BLaER1 treated with 17β-estradiol and CSF1 and Interleukin-3, amounts not matched to agents 10 nM and 100 nM (cell line): ENCODE results near the gene PRM3.

Experiments used
- H3K27ac ChIP-seq, 11 experiments: shearing (Covaris generic); formaldehyde crosslinking; 2 replicates each; pipeline ENCODE4 v1.8.1; 2022
- H3K27me3 ChIP-seq, 11 experiments: shearing (Covaris generic); formaldehyde crosslinking; 2 replicates each; pipeline ENCODE4 v1.8.1; 2022
- H3K36me3 ChIP-seq, 11 experiments: shearing (Covaris generic); formaldehyde crosslinking; 2 replicates each; pipeline ENCODE4 v1.8.1; 2022
- H3K4me1 ChIP-seq, 10 experiments: shearing (Covaris generic); formaldehyde crosslinking; 2 replicates each; pipeline ENCODE4 v1.8.1; 2022
- H3K4me2 ChIP-seq, 11 experiments: shearing (Covaris generic); formaldehyde crosslinking; 2 replicates each; pipeline ENCODE4 v1.8.1; 2022
- H3K4me3 ChIP-seq, 10 experiments: shearing (Covaris generic); formaldehyde crosslinking; 2 replicates each; pipeline ENCODE4 v1.8.1; 2022
- H3K9ac ChIP-seq, 11 experiments: shearing (Covaris generic); formaldehyde crosslinking; 2 replicates each; pipeline ENCODE4 v1.8.1; 2022
- H3K9me3 ChIP-seq, 11 experiments: shearing (Covaris generic); formaldehyde crosslinking; replicated peaks in 1 of 11; 2 replicates each; pipeline ENCODE4 v1.8.1; 2022
- H4K20me1 ChIP-seq, 11 experiments: shearing (Covaris generic); formaldehyde crosslinking; 2 replicates each; pipeline ENCODE4 v1.8.1; 2022
- Cebpa-rat ChIP-seq, 11 experiments: shearing (Covaris generic); IDR thresholded peaks; 2 replicates each; pipeline ENCODE4 v1.8.1; 2022

PRM3 gene

DNA sequence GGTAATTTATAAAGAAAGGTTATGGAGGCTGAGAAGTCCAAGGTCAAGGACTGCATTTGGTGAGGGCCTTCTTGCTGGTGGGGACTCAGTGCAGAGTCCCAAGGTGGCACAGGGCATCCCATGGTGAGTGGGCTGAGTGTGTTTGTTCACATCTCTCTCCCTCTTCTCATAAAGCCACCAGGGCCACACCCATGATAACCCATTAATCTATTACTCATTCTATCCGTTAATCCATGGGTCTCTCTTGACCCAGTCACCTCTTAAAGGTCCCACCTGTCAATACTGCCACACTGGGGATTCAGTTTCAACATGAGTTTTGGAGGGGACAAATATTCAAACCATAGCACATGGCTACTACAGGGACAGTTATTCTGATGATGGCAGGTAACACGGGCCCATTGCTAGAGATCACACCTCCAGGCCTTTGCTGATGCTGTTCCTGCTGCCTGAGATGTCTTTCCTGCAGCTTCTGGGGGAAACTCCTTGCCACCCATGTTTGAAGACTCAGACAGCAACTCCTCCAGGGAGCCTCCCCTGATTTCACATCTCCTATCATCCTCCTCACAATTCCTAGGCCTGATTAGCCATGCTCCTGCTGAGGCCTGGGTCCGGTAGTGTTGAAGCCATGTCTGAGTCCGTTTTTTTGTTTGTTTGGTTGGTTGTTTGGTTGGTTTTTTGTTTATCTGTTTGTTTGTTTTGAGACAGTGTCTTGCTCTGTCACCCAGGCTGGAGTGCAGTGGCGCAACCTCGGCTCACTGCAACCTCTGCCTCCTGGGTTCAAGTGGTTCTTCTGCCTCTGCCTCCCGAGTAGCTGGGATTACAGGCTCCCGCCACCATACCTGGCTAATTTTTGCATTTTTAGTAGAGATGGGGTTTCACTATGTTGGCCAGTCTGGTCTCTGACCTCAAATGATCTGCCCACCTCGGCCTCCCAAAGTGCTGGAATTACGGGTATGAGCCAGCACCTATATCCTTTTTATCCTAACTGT, 33.5 kb downstream of the PRM3 start:
- H3K27me3 ChIP-seq = peaks cover 0 to 4% (median 0%) of the 10 kb centered on the region in 11 experiments; a peak in 1 of 22 replicates
- H3K4me2 ChIP-seq = peak overlapping the region; percentile 18 to 78 (median 64); a peak in 19 of 22 replicates
- peak overlapping the region in 3 of 11 experiments; percentile 12 to 51 (median 29); a peak in 1 of 22 replicates for H3K9ac ChIP-seq
- H3K4me1 ChIP-seq = peaks cover 16 to 70% (median 48%) of the 10 kb centered on the region in 10 experiments
- H4K20me1 ChIP-seq = no peaks in the 10 kb centered on the region
- no peaks in the 10 kb centered on the region for H3K9me3 ChIP-seq
- TF ChIP-seq Cebpa-rat (IDR thresholded peaks at IDR 0.05) = no peak
- no peak overlapping the region for H3K4me3 ChIP-seq
- H3K36me3 ChIP-seq = no peaks in the 10 kb centered on the region
- peak overlapping the region in 1 of 11 experiments; percentile 2; a peak in 1 of 22 replicates for H3K27ac ChIP-seq

DNA sequence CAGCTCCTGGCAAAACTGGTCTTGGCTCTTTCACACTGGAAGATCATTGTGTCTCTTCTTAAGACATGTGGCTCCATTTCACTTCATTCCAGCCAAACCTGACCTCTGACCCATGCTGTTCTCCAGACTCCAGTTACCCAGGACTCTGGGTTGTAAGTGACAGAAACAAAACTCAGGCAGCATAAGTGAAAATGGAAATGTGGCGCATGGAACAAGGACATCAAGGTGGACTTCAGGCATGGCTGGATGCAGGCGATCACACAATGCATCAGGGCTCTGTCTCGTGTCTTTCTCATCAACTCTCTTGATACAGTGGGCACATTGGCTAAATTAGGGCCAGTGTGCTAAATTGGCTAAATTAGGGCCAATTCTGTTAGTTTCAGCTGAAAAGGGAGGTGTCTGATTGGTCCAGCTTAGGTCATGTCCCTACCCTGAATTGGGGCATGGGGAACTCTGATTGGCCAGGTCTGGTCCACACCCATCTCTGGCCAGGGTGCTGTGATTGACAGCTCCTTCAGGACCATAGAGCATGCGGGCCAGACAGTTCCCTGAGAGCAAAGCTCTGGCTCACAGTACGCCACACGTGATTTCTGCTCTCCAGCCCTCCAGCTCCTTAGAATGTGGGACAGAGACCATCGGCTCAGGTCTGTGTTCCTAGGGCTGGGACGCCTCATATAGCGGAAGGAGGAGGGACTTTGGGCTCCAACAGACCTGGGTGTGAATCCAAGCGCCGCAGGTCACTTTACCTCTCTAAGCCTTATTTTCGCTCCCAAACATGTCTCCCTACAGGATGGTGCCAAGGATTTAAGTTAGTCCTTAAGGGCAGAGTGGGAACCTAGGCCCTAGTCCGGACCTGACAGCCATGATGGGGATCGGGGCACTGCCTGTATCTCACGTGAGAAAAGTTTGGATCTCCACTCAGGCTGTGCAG, 34.9 kb downstream of the PRM3 start:
- Histone ChIP-seq H3K4me2 (peak overlapping the region in 8 of 11 experiments; percentile 16 to 92 (median 40); a peak in 12 of 22 replicates), H3K36me3 (no peaks in the 10 kb centered on the region), H3K27me3 (peaks cover 0 to 4% (median 0%) of the 10 kb centered on the region in 11 experiments; a peak in 1 of 22 replicates), H4K20me1 (no peaks in the 10 kb centered on the region), H3K4me1 (peaks cover 30 to 84% (median 62%) of the 10 kb centered on the region in 10 experiments), H3K4me3 (no peak overlapping the region), H3K9me3 (no peaks in the 10 kb centered on the region), H3K27ac (no peak overlapping the region), H3K9ac (no peak overlapping the region)
- TF ChIP-seq Cebpa-rat (IDR thresholded peaks at IDR 0.05) = no peak

DNA sequence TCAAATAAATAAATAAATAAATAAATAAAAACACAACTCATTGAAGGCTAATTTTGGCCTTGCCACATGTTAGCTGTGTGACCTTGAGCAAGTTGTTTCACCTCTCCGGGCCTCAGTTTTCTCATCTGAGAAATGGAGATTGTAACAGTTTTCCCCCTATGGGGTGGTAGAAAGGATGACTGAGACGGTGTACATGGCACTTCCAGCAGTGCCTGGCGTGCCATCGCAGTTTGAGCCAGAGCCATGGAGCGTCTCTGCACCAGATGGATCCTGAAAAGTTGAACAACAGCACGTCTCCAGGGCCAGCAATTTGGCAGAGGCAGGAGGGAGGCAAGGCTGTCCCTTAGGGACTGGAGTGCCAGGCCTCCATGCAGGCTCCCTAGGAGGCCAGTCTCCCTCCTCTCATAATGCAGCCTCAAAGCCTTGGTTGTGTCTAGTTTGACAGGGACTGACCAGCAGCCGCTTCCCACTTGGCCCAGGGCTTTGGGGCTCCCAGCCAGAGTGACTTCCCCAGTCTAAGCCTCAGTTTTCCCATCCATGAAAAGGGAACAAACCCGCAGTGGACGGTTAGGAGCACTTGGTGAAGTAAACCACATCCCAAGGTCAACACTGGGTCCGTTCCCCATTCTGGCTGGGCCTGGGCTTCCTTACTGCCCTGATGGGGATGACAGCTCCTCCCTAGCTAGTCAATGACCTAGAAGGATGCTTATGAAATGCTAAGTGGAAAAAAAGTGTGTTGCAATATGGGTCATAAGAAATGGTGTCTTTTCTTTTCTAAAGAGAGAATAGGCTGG, 36.8 kb downstream of the PRM3 start:
- no peaks in the 10 kb centered on the region for H3K9me3 ChIP-seq
- TF ChIP-seq Cebpa-rat (IDR thresholded peaks at IDR 0.05) = peak in 3 of 11 experiments; percentile 29 to 44 (median 35); a peak in 2 of 22 replicates
- peaks cover 47 to 89% (median 79%) of the 10 kb centered on the region in 10 experiments for H3K4me1 ChIP-seq
- no peak overlapping the region for H3K27ac ChIP-seq
- peaks cover 0 to 7% (median 0%) of the 10 kb centered on the region in 11 experiments; a peak in 2 of 22 replicates for H3K27me3 ChIP-seq
- H3K9ac ChIP-seq = no peak overlapping the region
- H4K20me1 ChIP-seq = no peaks in the 10 kb centered on the region; a peak in 1 of 22 replicates
- H3K4me3 ChIP-seq = no peak overlapping the region
- H3K4me2 ChIP-seq = peak overlapping the region in 9 of 11 experiments; percentile 3 to 92 (median 23); a peak in 11 of 22 replicates
- no peaks in the 10 kb centered on the region for H3K36me3 ChIP-seq

DNA sequence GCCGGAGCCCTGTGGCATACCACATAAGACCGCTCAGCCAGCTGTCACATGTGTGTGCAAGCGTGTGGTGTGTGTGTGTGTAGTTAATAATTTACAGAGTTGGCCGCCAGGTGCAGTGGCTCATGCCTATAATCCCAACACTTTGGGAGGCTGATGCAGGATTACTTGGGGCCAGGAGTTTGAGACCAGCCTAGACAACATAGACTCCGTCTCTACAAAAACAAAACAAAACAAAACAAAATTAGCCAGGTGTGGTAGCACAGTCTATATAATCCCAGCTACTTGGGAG, 37.8 kb downstream of the PRM3 start:
- Histone ChIP-seq H3K4me1 (peaks cover 49 to 89% (median 80%) of the 10 kb centered on the region in 10 experiments), H3K4me3 (no peak overlapping the region), H3K9ac (no peak overlapping the region), H3K27me3 (peaks cover 0 to 13% (median 0%) of the 10 kb centered on the region in 11 experiments; a peak in 2 of 22 replicates), H3K27ac (no peak overlapping the region), H3K9me3 (no peaks in the 10 kb centered on the region), H3K36me3 (no peaks in the 10 kb centered on the region), H3K4me2 (peak overlapping the region; percentile 25 to 97 (median 83); a peak in 21 of 22 replicates), H4K20me1 (no peaks in the 10 kb centered on the region; a peak in 1 of 22 replicates)
- no peak for TF ChIP-seq Cebpa-rat (IDR thresholded peaks at IDR 0.05)

DNA sequence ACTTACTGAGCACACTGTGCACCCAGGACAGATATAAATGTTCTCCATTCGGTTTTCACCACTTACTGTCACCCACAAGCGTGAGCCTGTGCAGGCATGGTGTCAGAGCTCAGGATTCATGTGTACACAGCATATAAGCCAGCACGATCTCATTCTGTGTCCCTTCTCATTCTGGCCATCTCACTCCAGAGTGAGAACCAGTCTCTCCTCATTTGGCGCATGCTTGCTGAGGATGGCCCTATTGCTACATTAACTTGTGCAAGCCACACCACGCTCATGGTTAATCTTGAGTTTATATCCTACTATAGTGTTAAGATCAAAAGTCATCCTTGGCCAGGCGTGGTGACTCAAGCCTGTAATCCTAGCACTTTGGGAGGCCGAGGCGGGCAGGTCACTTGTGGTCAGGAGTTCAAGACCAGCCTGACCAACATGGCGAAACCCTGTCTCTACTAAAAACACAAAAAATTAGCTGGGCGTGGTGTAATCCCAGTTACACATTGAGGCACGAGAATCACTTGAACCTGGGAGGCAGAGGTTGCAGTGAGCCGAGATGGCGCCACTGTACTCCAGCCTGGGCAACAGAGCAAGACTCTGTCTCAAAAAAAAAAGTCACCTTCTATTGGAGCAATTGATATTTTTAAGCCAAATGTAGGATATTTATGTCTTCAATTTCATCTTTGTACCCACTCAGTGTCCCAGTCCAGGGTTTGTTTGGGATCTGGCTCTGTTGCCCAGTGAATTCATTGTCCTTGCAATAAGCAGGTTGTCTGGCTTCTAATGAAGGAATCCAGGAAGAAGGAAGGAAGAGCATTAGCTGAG, 38.3 kb downstream of the PRM3 start:
- Histone ChIP-seq H3K4me3 (no peak overlapping the region), H3K27me3 (peaks cover 0 to 13% (median 0%) of the 10 kb centered on the region in 11 experiments; a peak in 2 of 22 replicates), H3K27ac (no peak overlapping the region), H3K4me1 (peaks cover 47 to 89% (median 75%) of the 10 kb centered on the region in 10 experiments), H3K9me3 (no peaks in the 10 kb centered on the region), H4K20me1 (no peaks in the 10 kb centered on the region; a peak in 1 of 22 replicates), H3K36me3 (no peaks in the 10 kb centered on the region), H3K9ac (no peak overlapping the region), H3K4me2 (peak overlapping the region; percentile 25 to 97 (median 83); a peak in 21 of 22 replicates)
- TF ChIP-seq Cebpa-rat (IDR thresholded peaks at IDR 0.05) = no peak

DNA sequence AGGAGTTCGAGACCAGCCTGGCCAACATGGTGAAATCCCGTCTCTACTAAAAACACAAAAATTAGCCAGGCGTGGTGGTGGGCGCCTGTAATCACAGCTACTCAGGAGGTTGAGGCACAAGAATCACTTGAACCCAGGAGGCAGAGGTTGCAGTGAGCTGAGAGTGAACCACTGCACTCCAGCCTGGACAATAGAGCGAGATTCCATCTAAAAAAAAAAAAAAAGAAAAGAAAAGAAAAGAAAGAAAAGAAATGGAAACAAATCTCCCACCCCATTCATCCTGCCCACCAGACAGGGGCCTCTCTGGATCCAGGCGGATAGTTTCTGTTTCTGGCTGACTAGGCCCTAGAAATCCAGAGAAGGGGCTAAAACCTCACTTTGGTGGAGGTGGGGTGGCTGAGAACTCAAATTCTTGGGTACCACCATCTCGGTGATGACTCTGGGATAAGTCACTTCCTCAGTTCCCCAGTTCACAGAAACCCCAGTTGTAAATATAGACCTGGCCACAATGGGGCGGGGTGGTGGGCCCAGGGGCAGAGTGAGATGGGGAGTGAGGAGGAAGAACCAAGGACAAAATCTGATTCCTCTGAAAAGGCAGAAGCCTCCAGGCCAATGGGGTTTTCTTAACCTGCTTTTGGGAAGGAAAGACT, 39.6 kb downstream of the PRM3 start:
- no peak for TF ChIP-seq Cebpa-rat (IDR thresholded peaks at IDR 0.05)
- Histone ChIP-seq H3K27ac (peak overlapping the region in 2 of 11 experiments; percentile 73 to 80; a peak in 5 of 22 replicates), H3K9me3 (no peaks in the 10 kb centered on the region), H3K4me2 (peak overlapping the region; percentile 70 to 97 (median 86)), H3K9ac (peak overlapping the region in 3 of 11 experiments; percentile 24 to 69 (median 46); a peak in 2 of 22 replicates), H3K36me3 (no peaks in the 10 kb centered on the region), H3K27me3 (peaks cover 0 to 13% (median 0%) of the 10 kb centered on the region in 11 experiments; a peak in 2 of 22 replicates), H3K4me1 (peaks cover 47 to 90% (median 75%) of the 10 kb centered on the region in 10 experiments), H4K20me1 (no peaks in the 10 kb centered on the region; a peak in 1 of 22 replicates), H3K4me3 (no peak overlapping the region)
